Transverse colon (tissue), 4 donors: ENCODE data around the gene SDK1.

Experiments
- CTCF ChIP-seq, 5 experiments: fragments of 200-600 bp in 3 of 5; fragments of 450-650 bp in 2 of 5; sonication (generic) in 3 of 5; IDR thresholded peaks; 1 replicate in 2 of 5; 2 replicates in 3 of 5; pipeline ENCODE4 v1.5.1; 2016 to 2017; ENCODE audit warnings: antibody characterized with exemption in 5 of 5, inconsistent platforms in 3 of 5, mild to moderate bottlenecking in 2 of 5, moderate library complexity in 1 of 5
- EP300 ChIP-seq: sonication (generic); formaldehyde crosslinking; IDR thresholded peaks from one replicate; pipeline ENCODE4 v1.6.1; 2017; ENCODE audit warnings: antibody characterized with exemption, low read depth
- POLR2A ChIP-seq: fragments of 450-650 bp; IDR thresholded peaks from one replicate; pipeline ENCODE4 v1.6.1; 2016; ENCODE audit warnings: antibody characterized with exemption, mild to moderate bottlenecking, moderate library complexity
- POLR2AphosphoS5 ChIP-seq, 3 donors: sonication (generic); formaldehyde crosslinking; IDR thresholded peaks; one replicate each; pipeline ENCODE4 v1.6.1; 2016; ENCODE audit warnings: antibody characterized with exemption in 3 of 3

DNA sequence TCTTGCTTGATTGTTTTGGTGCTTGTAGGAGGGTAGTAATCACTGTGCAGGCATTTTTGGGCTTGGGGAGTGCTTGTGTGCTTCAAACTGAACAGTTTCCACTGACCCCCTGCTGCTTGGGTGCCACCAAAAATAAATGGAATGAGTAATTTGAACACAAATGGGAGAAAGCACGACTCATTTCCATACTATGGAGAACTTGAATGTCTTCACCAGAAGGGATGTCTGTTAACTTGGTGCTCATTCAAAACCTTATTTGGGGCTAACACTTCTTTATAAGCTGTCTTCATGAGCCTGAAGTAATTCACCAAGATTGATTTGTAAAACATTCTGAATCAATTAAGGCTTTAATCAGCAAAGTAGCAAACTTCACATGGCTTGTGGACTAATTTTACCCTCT lies 560.3 kb downstream of the SDK1 start:
- TF ChIP-seq CTCF (IDR thresholded peaks at IDR 0.05): no peak
- TF ChIP-seq POLR2AphosphoS5 (IDR thresholded peaks at IDR 0.05): no peak
- no peak for TF ChIP-seq POLR2A
- no peak for TF ChIP-seq EP300
